ENCODE data around the gene RRAGD. TPM values are rescaled to one million over a fixed set of nuclear protein-coding genes. Genes with fewer than 3 reads are reported as not detected.

Gene RRAGD
- total and polyA plus RNA-seq, 2 of the 8 experiments (the other 6 are each of a cell fraction or from before 2014, with no cell fraction given): 7.2 to 30.8 TPM

- H4K5ac ChIP-seq (ENCODE audit: insufficient read length, low read depth, low read length): no peak overlapping the region
- H3K9me3 ChIP-seq (ENCODE audit: insufficient read depth in 2 of 2, low read depth in 1 of 2, low read length in 1 of 2): no peaks in the 10 kb centered on the region
- H2BK120ac ChIP-seq (replicated peaks; ENCODE audit: low read depth, low read length): no peak overlapping the region
- H4K20me1 ChIP-seq (replicated peaks in 1 of 2; ENCODE audit: control insufficient read depth in 1 of 2, insufficient read depth in 2 of 2, low read length in 2 of 2): peaks cover 0 to 2% of the 10 kb centered on the region in 2 experiments
- H3K14ac ChIP-seq (ENCODE audit: insufficient read length): no peak overlapping the region
- H3K23ac ChIP-seq (ENCODE audit: insufficient read length): no peak overlapping the region
- H3K27me3 ChIP-seq (replicated peaks in 1 of 4; ENCODE audit: control insufficient read depth in 3 of 4, extremely low read depth in 1 of 4, insufficient read depth in 3 of 4, low read length in 3 of 4): no peaks in the 10 kb centered on the region; a peak in 1 of 7 replicates
- no peak overlapping the region for H3K4me2 ChIP-seq (ENCODE audit: insufficient read depth in 1 of 2, low read depth in 2 of 2, low read length in 2 of 2)
- H3K79me2 ChIP-seq (ENCODE audit: control insufficient read depth in 1 of 2, insufficient read depth in 2 of 2, low read length in 2 of 2): peaks cover 0 to 5% of the 10 kb centered on the region in 2 experiments; a peak in 1 of 4 replicates
- no peak overlapping the region for H2BK15ac ChIP-seq (ENCODE audit: low read length)
- H4K91ac ChIP-seq (replicated peaks; ENCODE audit: insufficient read length, low read length): no peak overlapping the region
- H2BK20ac ChIP-seq (ENCODE audit: low read length): no peak overlapping the region
- no peak overlapping the region for H2AFZ ChIP-seq (ENCODE audit: low read length)
- H2BK5ac ChIP-seq (ENCODE audit: low read depth, low read length): no peak overlapping the region
- POLR2A ChIA-PET (ENCODE audit: partially characterized antibody): interaction anchor here (1.3 kb wide), 1 partner anchor 12 kb away, joined by 3 read pairs; no protein-coding TSS in a partner anchor
- no peaks in the 10 kb centered on the region for H3K4me1 ChIP-seq (replicated peaks in 1 of 4; ENCODE audit: control insufficient read depth in 3 of 4, insufficient read depth in 4 of 4, low read length in 3 of 4)
- H3K4me3 ChIP-seq (ENCODE audit: extremely low read depth in 1 of 4, insufficient read depth in 2 of 4, low read depth in 3 of 4, low read length in 4 of 4): no peak overlapping the region
- no peak overlapping the region for H3K9ac ChIP-seq (replicated peaks in 1 of 4; ENCODE audit: extremely low read depth in 1 of 4, low read depth in 3 of 4, low read length in 3 of 4)
- no peaks in the 10 kb centered on the region for H3K79me1 ChIP-seq (ENCODE audit: low read depth, low read length)
- H3K36me3 ChIP-seq (ENCODE audit: control insufficient read depth in 2 of 4, insufficient read depth in 4 of 4, low read length in 3 of 4): no peaks in the 10 kb centered on the region
- FAIRE-seq (no peak), DNase-seq (ENCODE audit: low read depth in 1 of 2, low spot score in 2 of 2) (no peak)
- H3K18ac ChIP-seq (ENCODE audit: extremely low read depth, low read length): no peak overlapping the region
- no peak overlapping the region for H3K27ac ChIP-seq (ENCODE audit: low read depth, low read length)
- H2BK12ac ChIP-seq (ENCODE audit: low read depth, low read length): no peak overlapping the region
- no peak overlapping the region for H3K56ac ChIP-seq (replicated peaks; ENCODE audit: insufficient read length, low read depth, low read length)
- H2AK5ac ChIP-seq (ENCODE audit: low read depth, low read length): no peak overlapping the region
- H3K4ac ChIP-seq (replicated peaks; ENCODE audit: insufficient read length, low read depth, low read length): no peak overlapping the region
- H4K8ac ChIP-seq (ENCODE audit: extremely low read depth, insufficient read depth, low read length): no peak overlapping the region
- WGBS, 2 experiments (ENCODE audit: extremely low coverage in 1 of 2, insufficient coverage in 1 of 2, insufficient read length in 1 of 2, insufficient replicate concordance in 2 of 2, low coverage in 1 of 2, low lambda C conversion rate in 2 of 2, missing lambda C conversion rate in 1 of 2): 83% methylated on average over 2 of the region's 2 CpGs; no CpG with 5 or more reads in 1 of the 2 experiments
- CTCF ChIA-PET (ENCODE audit: partially characterized antibody): interaction anchor here (0.9 to 15.3 kb wide), 9 partner anchors 9 to 365 kb away, joined by 3 to 130 read pairs (median 3); no protein-coding TSS in a partner anchor
- peaks cover 3% of the 10 kb centered on the region; the same call in 1 of the 2 replicates for H3K23me2 ChIP-seq (ENCODE audit: low read depth, low read length)
- TF ChIP-seq TCF12 (IDR thresholded peaks at IDR 0.05; ENCODE audit: low read depth, low read length) (no peak), SP2 (IDR thresholded peaks at IDR 0.05; ENCODE audit: low read length) (no peak), KDM5A (IDR thresholded peaks at IDR 0.05; ENCODE audit: low read length) (no peak), SIN3A (conservative IDR thresholded peaks at IDR 0.05 in 1 of 2, IDR thresholded peaks at IDR 0.05 in 1 of 2; ENCODE audit: low read depth in 1 of 2, low read length in 2 of 2) (no peak)
These were observed 64.2 kb downstream of the RRAGD start for GRCh38 chr6:89347825-89348224.
